Measurements from ENCODE around the gene IKZF3.

- no peak for TF ChIP-seq TAF1 (IDR thresholded peaks at IDR 0.05; ENCODE audit: low read depth, low read length)
- TF ChIP-seq POLR2A (IDR thresholded peaks at IDR 0.05; ENCODE audit: low read depth, low read length), result no peak
- TF ChIP-seq POLR2AphosphoS5 (IDR thresholded peaks at IDR 0.05; ENCODE audit: low read depth, low read length), result no peak
These were observed 6.7 kb upstream of the IKZF3 start for GRCh38 chr17:39870776-39871175.

All from GM12891 (cell line).